Measurements from ENCODE around the gene SEMA4B. TPM values are rescaled to one million over a fixed set of nuclear protein-coding genes. Genes with fewer than 3 reads are reported as not detected.

SEMA4B gene
- total RNA-seq, 2 experiments from 2014 or later, result 5.3 to 6.2 TPM

GRCh38 chr15:90200534-90201129, 498 bp upstream of the SEMA4B start:
- H3K4me1 Mint-ChIP-seq (ENCODE audit: low read depth), result peaks cover 15% of the 10 kb centered on the region
- H3K36me3 Mint-ChIP-seq (ENCODE audit: low read depth), result no peaks in the 10 kb centered on the region
- DNase-seq, result no peak
- ChIA-PET POLR2A (interaction anchor here (0.7 to 2.0 kb wide), 7 partner anchors 8 to 101 kb away, joined by 3 to 7 read pairs (median 3); partner anchors contain the start of genes CIB1, GDPGP1 and NGRN), CTCF (interaction anchor here (0.7 to 1.7 kb wide), 8 partner anchors 9 to 101 kb away, joined by 3 to 8 read pairs (median 4); no protein-coding TSS in a partner anchor)
- H3K9me3 Mint-ChIP-seq, result no peaks in the 10 kb centered on the region
- peak overlapping the region; percentile 71 for H3K27ac Mint-ChIP-seq
- TF ChIP-seq CTCF (IDR thresholded peaks at IDR 0.05), result no peak
- H3K4me3 Mint-ChIP-seq, result peak overlapping the region; percentile 76
- no peak for ATAC-seq
- intact Hi-C loops (cut with micrococcal nuclease), result no loop called here
- no peaks in the 10 kb centered on the region for H3K27me3 Mint-ChIP-seq

- Mint-ChIP-seq H3K9me3 (no peaks in the 10 kb centered on the region), H3K27me3 (no peaks in the 10 kb centered on the region), H3K4me1 (ENCODE audit: low read depth) (peaks cover 15% of the 10 kb centered on the region), H3K27ac (no peak overlapping the region), H3K36me3 (ENCODE audit: low read depth) (no peaks in the 10 kb centered on the region), H3K4me3 (peak overlapping the region; percentile 72)
- DNase-seq (no peak), ATAC-seq (no peak)
- POLR2A ChIA-PET, result interaction anchor here (0.6 to 1.8 kb wide), 7 partner anchors 11 to 102 kb away, joined by 3 to 6 read pairs (median 3); partner anchors contain the start of genes CIB1 and GDPGP1
- CTCF ChIA-PET, result interaction anchor here (1.5 to 1.7 kb wide), 3 partner anchors 10 to 50 kb away, joined by 3 to 8 read pairs (median 5); no protein-coding TSS in a partner anchor
- intact Hi-C loops (cut with micrococcal nuclease), result no loop called here
- no peak for TF ChIP-seq CTCF (IDR thresholded peaks at IDR 0.05)
These were observed 830 bp downstream of the SEMA4B start for GRCh38 chr15:90201944-90202375.

- H3K27ac Mint-ChIP-seq, result no peak overlapping the region
- H3K9me3 Mint-ChIP-seq, result no peaks in the 10 kb centered on the region
- intact Hi-C loops (cut with micrococcal nuclease), result no loop called here
- ATAC-seq (no peak), DNase-seq (no peak)
- no peaks in the 10 kb centered on the region for H3K27me3 Mint-ChIP-seq
- peak overlapping the region; percentile 68 for H3K4me3 Mint-ChIP-seq
- ChIA-PET CTCF (interaction anchor here (1.1 to 1.3 kb wide), 2 partner anchors 17 to 442 kb away, joined by 3 to 6 read pairs; no protein-coding TSS in a partner anchor), POLR2A (interaction anchor here (1.6 to 1.8 kb wide), 3 partner anchors 29 to 60 kb away, joined by 4 to 6 read pairs (median 6); partner anchors contain the start of genes CIB1 and GDPGP1)
- no peak for TF ChIP-seq CTCF (IDR thresholded peaks at IDR 0.05)
- no peaks in the 10 kb centered on the region for H3K36me3 Mint-ChIP-seq (ENCODE audit: low read depth)
- H3K4me1 Mint-ChIP-seq (ENCODE audit: low read depth), result peaks cover 15% of the 10 kb centered on the region
These were observed 1.8 kb downstream of the SEMA4B start for GRCh38 chr15:90202929-90203328.

GRCh38 chr15:90203473-90203872, 2.3 kb downstream of the SEMA4B start:
- Mint-ChIP-seq H3K4me3 (no peak overlapping the region), H3K27me3 (no peaks in the 10 kb centered on the region), H3K9me3 (no peaks in the 10 kb centered on the region), H3K36me3 (ENCODE audit: low read depth) (no peaks in the 10 kb centered on the region), H3K27ac (no peak overlapping the region), H3K4me1 (ENCODE audit: low read depth) (peaks cover 15% of the 10 kb centered on the region)
- no peak for DNase-seq
- ChIA-PET CTCF (interaction anchor here (1.1 to 1.3 kb wide), 2 partner anchors 16 to 443 kb away, joined by 3 to 6 read pairs; no protein-coding TSS in a partner anchor), POLR2A (interaction anchor here (1.7 to 1.8 kb wide), 2 partner anchors 30 to 61 kb away, joined by 4 to 6 read pairs; partner anchors contain the start of genes CIB1 and GDPGP1)
- no peak for TF ChIP-seq CTCF (IDR thresholded peaks at IDR 0.05)
- no peak for ATAC-seq
- intact Hi-C loops (cut with micrococcal nuclease), result no loop called here

- H3K9me3 Mint-ChIP-seq, result no peaks in the 10 kb centered on the region
- DNase-seq (no peak), ATAC-seq (no peak)
- H3K4me1 Mint-ChIP-seq (ENCODE audit: low read depth), result peaks cover 15% of the 10 kb centered on the region
- no peak for TF ChIP-seq CTCF (IDR thresholded peaks at IDR 0.05)
- H3K27me3 Mint-ChIP-seq, result no peaks in the 10 kb centered on the region
- H3K27ac Mint-ChIP-seq, result no peak overlapping the region
- POLR2A ChIA-PET, result interaction anchor here (1.8 kb wide), 1 partner anchor 61 kb away, joined by 4 read pairs; no protein-coding TSS in a partner anchor
- intact Hi-C loops (cut with micrococcal nuclease), result no loop called here
- H3K36me3 Mint-ChIP-seq (ENCODE audit: low read depth), result no peaks in the 10 kb centered on the region
- no peak overlapping the region for H3K4me3 Mint-ChIP-seq
- CTCF ChIA-PET, result interaction anchor here (0.8 to 1.5 kb wide), 3 partner anchors 17 to 38 kb away, joined by 3 to 4 read pairs (median 3); no protein-coding TSS in a partner anchor
These were observed 2.8 kb downstream of the SEMA4B start for GRCh38 chr15:90203922-90204321.

All from activated CD8-positive, alpha-beta T cell treated with anti-CD3 and anti-CD28 coated beads for 36 hours (primary cell).